HG03460 (cell line): Measurements from ENCODE around the gene RUNDC3A.
"Not testable (repeated sequence)": the region's sequence is repeated elsewhere in the genome, so short reads cannot be mapped to it uniquely, and the experiment has no call there.

Experiments used
- ATAC-seq: cut with Tn5 transposase; IDR thresholded peaks from one replicate; pipeline ENCODE4 v1.9.1; 2021; ENCODE audit not compliant: unreplicated experiment

The RUNDC3A gene

DNA sequence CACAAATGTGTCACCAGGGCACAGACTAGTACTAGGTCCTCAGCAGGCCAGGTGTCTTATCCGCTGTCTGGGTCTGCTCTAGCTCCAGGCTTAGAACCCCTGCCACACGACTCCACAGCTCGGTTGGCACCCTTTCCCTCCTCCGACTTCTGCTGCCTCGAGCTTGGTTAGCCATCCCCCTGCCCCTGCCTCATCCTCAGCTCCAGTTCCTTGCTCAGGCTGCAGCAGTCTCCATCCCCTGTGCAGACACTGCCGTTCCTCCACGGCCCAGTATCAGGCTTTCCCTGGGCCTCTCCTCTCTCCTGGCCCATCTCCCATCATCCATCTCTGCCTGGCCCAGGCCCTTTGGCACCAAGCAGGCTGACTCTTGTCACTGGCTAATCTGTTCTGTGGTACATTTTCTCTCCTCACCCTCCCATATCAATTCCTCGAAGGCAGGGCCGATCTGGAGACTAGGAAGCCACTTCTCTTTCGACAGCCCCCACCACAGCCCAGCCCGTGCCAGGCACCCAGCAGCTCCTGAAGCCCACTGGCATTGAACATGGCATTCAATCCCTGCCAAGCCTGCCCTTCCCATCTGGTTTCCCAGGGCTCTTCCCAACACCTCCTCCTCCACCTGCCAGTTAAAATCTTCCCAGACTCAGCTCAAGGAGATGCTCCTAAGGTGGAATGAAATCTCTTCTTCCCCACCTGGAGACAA, 35.3 kb downstream of the RUNDC3A start:
- no peak for ATAC-seq

DNA sequence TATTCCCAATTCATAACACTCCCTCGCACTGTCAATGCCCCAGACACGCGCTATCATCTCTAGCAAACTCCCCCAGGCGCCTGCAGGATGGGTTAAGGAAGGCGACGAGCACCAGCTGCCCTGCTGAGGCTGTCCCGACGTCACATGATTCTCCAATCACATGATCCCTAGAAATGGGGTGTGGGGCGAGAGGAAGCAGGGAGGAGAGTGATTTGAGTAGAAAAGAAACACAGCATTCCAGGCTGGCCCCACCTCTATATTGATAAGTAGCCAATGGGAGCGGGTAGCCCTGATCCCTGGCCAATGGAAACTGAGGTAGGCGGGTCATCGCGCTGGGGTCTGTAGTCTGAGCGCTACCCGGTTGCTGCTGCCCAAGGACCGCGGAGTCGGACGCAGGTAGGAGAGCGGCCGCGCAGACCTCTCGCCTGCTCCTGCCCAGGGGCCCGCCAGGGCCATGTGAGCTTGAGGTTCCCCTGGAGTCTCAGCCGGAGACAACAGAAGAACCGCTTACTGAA, 36.6 kb downstream of the RUNDC3A start, which contains the start of gene GRN:
Gene GRN (plus strand): TSS at position 364 of the 515 bp plus-strand sequence. CDS start 3,863 bp downstream, outside the sequence.
- ATAC-seq = peak; percentile 53

DNA sequence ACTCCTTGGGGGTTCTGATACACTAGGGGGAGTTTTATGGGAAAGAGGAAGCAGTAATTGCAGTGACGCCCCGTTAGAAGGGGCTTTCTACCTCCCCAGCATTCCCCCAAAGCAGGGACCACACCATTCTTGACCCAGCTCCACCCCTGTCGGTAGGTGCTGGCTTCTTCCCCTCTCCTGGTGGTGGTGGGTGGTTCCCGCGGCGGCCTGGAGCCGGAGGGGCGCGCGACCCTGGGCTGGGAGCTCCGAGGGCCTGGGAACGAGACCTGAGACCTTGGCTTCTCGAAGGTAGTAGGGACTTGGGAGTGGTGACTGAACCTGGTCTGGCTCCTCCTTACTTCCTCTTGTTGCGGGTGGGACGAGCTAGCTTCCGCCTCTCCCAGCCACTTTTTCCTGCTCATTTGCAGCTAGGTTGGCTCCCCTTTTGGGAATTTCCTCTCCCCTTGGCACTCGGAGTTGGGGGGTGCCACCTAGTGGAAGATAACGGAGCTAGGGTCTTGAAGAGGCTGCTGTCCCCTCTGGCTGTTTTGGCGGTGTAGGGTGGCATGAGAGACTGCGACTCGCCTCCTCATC, 37.1 kb downstream of the RUNDC3A start:
- ATAC-seq = peak; percentile 0

DNA sequence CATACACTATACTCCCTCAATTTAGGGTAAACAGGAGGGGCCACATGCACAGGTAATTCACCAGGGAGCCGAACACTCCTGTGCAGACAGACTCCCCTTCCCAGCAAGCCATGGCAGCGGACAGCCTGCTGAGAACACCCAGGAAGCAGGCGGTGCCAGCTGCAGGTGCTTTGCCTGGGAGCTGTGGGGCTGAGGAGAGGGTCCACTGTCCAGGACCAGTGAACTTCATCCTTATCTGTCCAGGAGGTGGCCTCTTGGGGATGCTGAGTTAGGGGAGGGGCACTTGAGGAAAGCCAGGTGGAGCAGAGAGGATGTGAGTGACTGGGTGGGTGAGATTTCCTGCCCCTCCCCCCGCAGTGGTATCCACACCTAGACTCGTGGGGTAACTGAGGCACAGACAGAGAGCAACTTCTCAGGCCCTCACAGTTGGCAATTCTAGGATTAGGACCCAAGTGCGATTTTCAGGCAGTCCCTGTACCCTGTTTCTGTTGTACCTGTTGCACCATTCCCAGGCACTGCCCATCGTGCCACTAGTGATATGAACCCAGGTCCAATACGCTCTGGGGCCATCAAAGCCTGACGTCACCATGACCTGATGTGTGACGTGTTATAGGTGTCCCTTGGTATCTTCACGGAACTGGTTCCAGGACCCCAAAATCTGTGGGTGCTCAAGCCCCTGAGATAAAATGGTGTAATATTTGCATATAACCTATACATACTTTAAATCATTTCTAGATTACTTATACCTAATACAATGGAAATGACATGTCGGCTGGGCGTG, 37.9 kb downstream of the RUNDC3A start:
- ATAC-seq = no peak

DNA sequence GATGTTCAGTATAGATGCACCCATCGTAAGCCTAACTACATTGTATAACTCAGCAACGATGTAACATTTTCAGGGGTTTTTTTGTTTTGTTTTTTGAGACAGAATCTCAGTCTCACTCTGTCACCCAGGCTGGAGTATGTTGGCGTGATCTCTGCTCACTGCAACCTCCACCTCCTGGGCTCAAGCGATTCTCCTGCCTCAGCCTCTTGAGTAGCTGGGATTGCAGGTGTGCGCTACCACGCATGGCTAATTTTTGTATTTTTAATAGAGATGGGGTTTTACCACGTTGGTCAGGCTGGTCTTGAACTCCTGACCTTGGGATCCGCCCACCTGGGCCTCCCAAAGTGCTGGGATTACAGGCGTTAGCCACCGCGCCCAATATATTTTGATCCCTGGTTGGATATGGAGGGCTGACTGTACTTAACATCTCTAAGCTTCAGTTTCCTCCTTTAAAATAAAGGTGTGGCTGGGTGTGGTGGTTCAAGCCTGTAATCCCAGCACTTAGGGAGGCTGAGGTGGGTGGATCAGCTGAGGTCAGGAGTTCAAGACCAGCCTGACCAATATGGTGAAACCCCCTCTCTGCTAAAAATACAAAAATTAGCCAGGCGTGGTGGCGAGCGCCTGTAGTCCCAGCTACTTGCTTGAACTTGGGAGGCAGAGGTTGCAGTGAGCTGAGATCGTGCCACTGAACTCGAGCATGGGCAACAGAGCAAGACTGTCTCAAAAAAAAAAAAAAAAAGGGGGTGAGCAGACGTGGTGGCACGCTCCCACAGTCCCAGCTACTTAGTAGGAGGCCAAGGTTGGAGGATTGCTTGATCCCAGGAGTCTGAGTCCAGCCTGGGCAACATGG, 39.0 kb downstream of the RUNDC3A start:
- not testable (repeated sequence) for ATAC-seq

DNA sequence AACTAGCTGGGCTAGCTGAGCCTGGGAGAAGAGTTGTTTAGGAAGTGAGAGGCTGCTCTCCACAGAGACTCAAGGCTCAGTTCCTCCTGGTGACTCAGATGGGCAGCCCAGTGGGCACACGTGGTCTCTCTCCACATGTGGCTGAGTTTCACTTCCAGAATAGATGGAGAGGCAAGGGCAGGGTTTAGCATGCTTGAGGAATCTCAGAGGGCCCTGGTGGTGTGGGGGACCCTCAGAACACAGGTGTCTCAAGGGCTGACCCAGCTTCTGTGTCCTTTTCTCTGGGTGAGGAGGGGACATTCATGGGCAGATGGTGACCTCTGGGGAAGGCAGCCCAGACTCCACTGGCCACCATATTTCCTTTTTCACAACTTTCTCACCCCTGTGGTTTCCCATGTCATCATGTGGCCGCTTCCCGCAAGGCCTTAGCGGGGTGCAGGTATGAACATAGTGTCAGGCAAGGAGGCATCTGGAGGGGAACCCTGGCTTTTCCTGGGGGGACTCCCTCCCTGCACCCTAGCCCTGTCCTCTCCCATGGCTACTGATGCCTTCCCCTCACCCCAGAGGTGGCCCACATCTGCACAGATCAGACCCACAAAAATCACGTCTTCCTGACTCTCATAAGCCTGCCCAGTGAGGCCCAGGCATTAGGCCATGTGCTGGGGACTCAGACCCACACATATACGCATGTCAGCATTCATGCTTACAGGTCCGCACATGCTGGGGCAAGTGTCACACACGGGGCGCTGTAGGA, 40.0 kb downstream of the RUNDC3A start:
- ATAC-seq = peak; percentile 35

DNA sequence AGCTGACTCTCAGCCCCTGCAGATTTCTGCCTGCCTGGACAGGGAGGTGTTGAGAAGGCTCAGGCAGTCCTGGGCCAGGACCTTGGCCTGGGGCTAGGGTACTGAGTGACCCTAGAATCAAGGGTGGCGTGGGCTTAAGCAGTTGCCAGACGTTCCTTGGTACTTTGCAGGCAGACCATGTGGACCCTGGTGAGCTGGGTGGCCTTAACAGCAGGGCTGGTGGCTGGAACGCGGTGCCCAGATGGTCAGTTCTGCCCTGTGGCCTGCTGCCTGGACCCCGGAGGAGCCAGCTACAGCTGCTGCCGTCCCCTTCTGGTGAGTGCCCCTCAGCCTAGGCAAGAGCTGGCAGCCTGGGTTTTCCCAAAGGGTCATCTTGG, 40.6 kb downstream of the RUNDC3A start:
- no peak for ATAC-seq

DNA sequence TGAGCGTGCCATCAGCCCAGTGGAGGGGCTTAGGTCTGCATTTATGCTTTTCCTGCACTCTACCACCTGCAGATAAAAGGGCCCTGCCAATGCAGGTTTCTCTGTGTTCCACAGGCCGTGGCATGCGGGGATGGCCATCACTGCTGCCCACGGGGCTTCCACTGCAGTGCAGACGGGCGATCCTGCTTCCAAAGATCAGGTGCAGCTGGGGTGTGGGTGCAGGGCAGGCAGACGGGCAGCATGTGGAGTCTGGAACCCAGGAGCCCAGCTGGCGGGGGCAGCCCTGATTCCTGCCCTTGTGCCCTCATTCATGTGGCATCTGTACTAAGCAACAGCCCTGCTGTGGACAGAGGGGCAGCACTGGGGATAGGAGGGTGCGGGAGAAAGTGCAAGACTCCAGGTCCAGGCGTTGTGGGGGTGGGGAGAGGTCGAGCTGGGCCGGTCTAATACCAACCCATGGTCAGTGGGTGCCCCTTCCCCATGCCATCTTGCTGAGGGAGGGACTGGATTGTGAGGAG, 41.2 kb downstream of the RUNDC3A start:
- ATAC-seq = no peak

DNA sequence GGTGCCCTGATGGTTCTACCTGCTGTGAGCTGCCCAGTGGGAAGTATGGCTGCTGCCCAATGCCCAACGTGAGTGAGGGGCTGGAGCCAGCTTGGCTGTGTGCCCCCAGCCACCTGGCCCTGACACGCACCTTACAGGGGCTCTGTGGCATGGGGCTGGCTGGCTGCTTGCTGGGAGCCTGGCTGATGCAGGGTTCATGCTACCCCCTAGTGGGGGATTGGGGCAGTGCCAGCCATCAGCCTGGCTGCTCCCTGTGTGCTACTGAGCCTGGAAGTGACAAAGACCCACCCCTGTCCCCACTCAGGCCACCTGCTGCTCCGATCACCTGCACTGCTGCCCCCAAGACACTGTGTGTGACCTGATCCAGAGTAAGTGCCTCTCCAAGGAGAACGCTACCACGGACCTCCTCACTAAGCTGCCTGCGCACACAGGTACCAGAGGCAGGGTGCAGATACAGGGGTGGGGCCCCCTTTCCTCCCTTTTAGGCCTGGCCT, 42.4 kb downstream of the RUNDC3A start:
- no peak for ATAC-seq

DNA sequence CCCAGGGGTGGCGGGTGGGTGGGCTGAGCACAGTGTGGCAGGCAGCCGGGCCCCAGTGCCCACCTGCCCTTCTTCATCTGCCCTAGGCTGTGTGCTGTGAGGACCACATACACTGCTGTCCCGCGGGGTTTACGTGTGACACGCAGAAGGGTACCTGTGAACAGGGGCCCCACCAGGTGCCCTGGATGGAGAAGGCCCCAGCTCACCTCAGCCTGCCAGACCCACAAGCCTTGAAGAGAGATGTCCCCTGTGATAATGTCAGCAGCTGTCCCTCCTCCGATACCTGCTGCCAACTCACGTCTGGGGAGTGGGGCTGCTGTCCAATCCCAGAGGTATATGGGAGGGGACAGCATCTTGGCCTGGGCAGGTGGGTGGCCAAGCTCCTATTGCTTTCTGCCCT, 43.1 kb downstream of the RUNDC3A start:
- ATAC-seq = no peak

DNA sequence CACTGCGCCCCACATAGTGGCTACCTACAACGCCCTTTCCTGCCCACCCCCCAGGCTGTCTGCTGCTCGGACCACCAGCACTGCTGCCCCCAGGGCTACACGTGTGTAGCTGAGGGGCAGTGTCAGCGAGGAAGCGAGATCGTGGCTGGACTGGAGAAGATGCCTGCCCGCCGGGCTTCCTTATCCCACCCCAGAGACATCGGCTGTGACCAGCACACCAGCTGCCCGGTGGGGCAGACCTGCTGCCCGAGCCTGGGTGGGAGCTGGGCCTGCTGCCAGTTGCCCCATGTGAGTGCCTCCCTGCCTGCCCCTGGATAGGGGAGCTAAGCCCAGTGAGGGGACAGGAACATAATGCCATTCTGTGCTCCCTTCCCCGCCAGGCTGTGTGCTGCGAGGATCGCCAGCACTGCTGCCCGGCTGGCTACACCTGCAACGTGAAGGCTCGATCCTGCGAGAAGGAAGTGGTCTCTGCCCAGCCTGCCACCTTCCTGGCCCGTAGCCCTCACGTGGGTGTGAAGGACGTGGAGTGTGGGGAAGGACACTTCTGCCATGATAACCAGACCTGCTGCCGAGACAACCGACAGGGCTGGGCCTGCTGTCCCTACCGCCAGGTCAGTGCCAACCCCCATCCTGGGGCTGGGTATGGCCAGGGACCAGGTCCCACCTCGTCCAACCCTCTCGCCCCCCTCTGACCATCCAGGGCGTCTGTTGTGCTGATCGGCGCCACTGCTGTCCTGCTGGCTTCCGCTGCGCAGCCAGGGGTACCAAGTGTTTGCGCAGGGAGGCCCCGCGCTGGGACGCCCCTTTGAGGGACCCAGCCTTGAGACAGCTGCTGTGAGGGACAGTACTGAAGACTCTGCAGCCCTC, 43.8 kb downstream of the RUNDC3A start:
- no peak for ATAC-seq

DNA sequence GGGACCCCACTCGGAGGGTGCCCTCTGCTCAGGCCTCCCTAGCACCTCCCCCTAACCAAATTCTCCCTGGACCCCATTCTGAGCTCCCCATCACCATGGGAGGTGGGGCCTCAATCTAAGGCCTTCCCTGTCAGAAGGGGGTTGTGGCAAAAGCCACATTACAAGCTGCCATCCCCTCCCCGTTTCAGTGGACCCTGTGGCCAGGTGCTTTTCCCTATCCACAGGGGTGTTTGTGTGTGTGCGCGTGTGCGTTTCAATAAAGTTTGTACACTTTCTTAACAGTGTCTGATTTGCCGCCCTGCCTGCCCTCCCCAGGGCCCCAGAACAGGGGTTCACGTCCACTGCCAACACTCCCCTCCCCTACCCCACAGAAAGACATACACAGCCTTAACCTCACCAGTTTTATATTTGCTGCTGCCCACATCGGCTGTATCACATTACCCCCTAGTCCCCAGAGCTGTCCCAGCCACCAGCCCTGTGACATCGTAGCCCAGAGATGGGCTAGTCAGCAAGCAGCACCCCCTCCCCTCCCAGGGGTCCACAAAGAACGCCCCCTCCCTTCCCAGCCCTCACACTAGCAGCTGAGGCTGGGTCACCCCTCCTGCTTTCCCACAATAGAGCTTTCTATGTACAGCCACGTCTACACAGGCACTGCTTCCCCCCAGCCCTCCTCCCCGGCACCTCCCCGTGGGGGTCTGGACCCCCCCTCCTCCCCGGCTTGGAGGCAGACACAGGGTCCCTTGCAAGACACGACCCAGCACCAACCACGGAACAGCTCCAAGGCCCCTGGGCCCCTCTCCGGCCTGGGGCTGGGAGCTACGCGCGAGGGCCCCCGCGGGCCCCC, 44.6 kb downstream of the RUNDC3A start:
- no peak for ATAC-seq

DNA sequence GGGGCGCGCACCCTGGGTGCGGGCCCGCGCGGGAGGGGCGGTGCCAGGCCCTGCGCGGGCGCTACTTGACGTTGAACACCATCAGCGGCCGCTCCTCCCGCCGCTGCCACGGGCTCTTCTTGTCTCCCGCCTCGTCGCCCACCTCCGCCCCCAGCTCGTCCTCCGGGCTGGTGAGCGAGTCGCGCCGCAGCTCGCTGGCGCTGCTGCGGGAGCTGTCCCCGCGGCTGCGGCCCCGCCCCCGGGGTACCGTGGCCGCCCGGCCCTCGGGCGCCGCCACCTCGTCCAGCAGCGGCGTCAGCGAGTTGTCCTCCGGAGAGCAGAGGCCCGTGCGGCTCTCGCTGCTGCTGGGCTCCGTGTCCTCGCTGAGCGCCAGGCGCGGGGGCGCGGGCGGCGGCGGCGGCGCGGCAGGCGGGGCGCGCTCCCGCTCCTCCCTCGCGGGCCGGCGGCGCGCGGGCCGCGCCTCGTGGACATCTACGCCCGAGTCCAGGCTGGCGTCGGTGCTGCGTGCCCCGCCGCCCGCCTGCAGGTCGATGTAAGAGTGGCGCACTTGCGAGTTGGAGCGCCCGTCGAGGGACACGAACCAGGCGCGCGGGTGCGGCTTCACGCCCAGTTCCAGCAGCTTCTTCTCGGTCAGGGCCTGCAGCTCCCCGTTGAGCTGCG, 45.4 kb downstream of the RUNDC3A start:
- no peak for ATAC-seq

DNA sequence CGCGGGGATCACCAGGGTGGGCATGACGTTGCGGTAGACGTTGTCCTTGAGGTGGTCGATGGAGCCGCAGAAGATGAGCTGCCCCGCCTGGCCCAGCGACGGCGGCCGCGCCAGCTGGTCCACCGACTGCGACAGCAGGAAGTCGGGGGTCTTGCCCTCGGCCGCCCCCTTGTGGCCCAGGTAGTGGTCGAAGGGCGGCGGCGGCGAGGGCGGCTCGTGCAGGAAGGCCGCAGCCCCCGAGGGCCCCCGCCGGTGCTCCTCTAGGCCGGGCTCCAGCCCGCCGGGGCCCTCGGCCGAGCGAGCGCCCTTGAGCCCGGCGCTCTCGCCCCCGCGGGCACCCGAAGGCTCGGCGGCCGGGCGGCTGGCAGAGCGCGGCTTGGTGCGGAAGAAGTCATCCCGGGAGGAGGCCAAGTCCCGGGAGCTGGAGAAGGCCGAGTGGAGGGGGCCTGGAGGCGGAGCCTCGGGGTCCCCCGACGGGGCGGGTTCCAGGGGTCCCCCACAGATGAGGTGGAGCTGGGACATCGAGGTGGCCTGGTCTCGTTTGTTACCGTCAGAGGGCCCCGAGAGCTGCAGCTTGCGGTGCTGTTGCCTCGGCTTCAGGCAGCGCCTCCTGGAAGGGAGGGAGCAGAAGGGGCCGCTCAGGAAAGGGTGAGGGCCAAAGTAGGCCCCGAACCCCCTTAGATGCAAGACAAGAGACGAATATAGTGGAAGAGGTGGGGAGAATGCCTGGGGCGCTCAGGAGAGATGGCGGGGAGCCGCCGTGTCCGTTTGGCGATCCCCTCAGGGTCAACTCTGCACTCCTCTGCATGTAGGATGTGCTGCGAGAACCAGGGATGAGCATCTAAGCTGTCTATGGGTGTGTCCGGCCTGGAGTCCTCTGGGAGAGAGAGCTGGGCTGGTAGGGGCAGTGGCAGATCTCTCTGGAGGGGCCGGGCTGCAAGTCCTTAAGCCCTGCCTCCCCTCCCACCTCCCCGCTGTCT, 46.5 kb downstream of the RUNDC3A start:
- ATAC-seq = no peak

DNA sequence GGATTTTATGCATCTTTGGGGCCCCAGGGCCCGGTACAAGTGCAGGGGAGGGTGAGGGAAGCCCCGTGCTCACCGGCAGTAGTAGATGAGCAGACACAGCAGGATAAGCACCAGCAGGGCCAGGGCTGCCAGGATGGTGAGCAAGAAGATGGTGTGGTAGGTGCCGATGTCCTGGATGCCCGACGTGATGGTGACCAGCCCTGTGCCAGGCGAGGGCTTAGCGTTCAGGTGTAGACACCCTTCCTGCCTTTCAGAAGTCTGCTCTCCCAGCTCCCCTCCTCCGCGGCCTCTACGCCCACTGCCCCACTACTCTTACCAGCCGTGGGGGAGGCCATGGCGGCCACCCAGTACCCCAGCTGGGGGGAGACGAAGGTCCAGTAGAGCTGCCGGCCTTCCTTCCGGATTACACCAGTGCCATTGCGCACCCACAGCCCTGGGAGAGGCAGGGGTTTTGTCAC, 47.3 kb downstream of the RUNDC3A start:
- no peak for ATAC-seq

DNA sequence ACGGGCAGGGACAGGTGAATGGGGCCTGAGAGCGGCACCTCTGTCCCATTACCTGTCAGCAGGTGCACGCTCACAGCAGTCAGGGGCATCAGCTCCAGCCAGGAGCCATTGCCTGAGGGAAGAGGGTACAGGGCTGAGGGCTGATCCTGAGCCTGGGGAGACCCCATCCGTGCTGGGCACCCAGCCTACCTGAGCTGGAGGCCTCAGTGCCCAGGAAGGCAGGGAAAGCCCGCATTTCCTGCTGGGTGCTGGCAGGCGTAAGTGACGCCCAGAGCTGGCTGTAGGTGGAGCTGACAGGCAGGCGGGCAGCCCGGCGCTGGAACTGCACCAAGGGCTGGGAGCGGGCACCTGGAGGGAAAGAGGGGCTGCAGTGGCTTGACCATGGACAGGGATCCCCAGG, 47.8 kb downstream of the RUNDC3A start:
- ATAC-seq = no peak
